Measurements from ENCODE around the gene SGCA.
A peak's percentile ranks its signal among the peaks of the same experiment; 100 is the strongest.

GRCh38 chr17:50149417-50150353 lies 16.1 kb upstream of the SGCA start:
- TF ChIP-seq CTCF (IDR thresholded peaks at IDR 0.05) = peak in 4 of 5 experiments; percentile 10 to 51 (median 26)
- TF ChIP-seq POLR2A (IDR thresholded peaks at IDR 0.05) = no peak

All from tibial nerve (tissue), 3 donors.